Large intestine (tissue), 3 donors: ENCODE measurements around the gene LAMC3. TPM values are rescaled to one million over a fixed set of nuclear protein-coding genes. Genes with fewer than 3 reads are reported as not detected.

ENCODE experiments used
- DNase-seq, 2 donors: peaks; one replicate each; pipeline versions ENCODE4 v3.0.0 to v3.0.0-alpha.2; 2013
- H3K27ac ChIP-seq: one replicate; pipeline ENCODE4 v1.5.1; 2013; ENCODE audit warnings: low read length
- H3K27me3 ChIP-seq: 2 replicates; pipeline ENCODE4 v1.6.1; 2013; ENCODE audit warnings: low read length; ENCODE audit not compliant: control insufficient read depth, insufficient read depth
- H3K36me3 ChIP-seq: 2 replicates; pipeline ENCODE4 v1.6.1; 2013; ENCODE audit warnings: low read length; ENCODE audit not compliant: control insufficient read depth, insufficient read depth
- H3K4me1 ChIP-seq: one replicate; pipeline ENCODE4 v1.6.1; 2013; ENCODE audit warnings: low read length; ENCODE audit not compliant: control insufficient read depth, insufficient read depth
- H3K4me3 ChIP-seq: one replicate; pipeline ENCODE4 v1.5.1; 2013; ENCODE audit warnings: low read length
- H3K9me3 ChIP-seq: one replicate; pipeline ENCODE4 v1.6.1; 2013; ENCODE audit warnings: mild to moderate bottlenecking, low read depth, low read length, moderate library complexity; ENCODE audit not compliant: control insufficient read depth
- WGBS: methylation state at CpG from one replicate; pipeline ENCODE4 v1.1.5; 2013; ENCODE audit warnings: low lambda C conversion rate; ENCODE audit not compliant: insufficient coverage; 5-methylcytosine and 5-hydroxymethylcytosine counted together
- polyA plus RNA-seq: library from polyadenylated mRNA; unstranded; fragments of 120-200 nt; gene quantifications from one replicate; pipeline ENCODE4 v1.2.1, GENCODE V29; 2013

The LAMC3 gene
- polyA plus RNA-seq, 1 donor: 0.66 TPM

DNA sequence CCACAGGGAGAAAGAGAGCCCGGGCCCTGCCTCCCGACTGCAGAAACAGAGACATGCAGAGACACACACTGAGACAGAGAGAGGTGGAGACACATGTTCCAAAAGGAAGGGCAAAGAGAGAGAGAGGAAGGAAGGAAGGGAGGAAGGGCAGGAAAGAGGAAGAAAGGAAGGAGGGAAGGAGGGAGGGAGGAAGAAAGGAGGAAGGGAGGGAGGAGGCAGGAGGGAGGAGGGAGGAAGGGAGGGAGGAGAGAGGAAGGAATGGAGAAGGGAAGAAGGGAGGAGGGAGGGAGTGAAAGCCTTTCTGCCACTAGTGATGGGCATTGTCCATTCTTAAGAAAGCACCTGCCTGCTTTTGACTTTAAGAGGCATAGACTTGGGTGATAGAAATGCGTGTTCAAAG is 38.1 kb upstream of the LAMC3 start:
- Histone ChIP-seq H3K4me1 (no peaks in the 10 kb centered on the region), H3K36me3 (no peaks in the 10 kb centered on the region), H3K9me3 (no peaks in the 10 kb centered on the region), H3K27me3 (peaks cover 21% of the 10 kb centered on the region), H3K4me3 (no peak overlapping the region), H3K27ac (no peak overlapping the region)
- no CpG with 5 or more reads among the region's 3 CpGs for WGBS
- no peak for DNase-seq

DNA sequence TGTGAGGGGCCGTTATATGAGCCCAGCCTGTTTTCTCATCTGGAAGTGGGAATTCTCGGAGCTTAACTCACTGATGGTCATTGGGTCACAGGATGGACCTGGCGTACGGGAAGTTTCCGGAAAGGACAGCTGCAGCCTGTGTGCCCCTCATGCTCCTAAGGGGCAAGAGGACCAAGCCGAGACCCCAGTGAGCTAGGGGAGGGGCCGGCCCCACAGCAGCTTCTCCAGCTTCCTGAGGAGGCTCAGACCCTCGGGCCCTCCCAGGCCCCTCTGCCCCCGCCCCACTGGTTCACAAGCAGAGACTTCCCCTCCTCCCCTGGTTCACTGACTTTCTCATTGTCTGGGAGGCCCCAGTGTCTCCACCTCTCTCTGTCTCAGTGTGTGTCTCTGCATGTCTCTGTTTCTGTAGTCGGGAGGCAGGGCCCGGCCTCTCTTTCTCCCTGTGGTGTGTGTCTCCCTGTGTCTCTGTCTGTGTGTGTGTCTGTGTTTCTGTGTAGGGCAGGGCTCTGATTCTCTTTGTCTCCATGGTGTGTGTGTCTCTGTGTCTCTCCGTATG is 37.6 kb upstream of the LAMC3 start:
- H3K27ac ChIP-seq: no peak overlapping the region
- no peaks in the 10 kb centered on the region for H3K36me3 ChIP-seq
- peaks cover 21% of the 10 kb centered on the region for H3K27me3 ChIP-seq
- no peaks in the 10 kb centered on the region for H3K9me3 ChIP-seq
- H3K4me1 ChIP-seq: no peaks in the 10 kb centered on the region
- WGBS: no CpG with 5 or more reads among the region's 12 CpGs
- H3K4me3 ChIP-seq: no peak overlapping the region
- DNase-seq: no peak

DNA sequence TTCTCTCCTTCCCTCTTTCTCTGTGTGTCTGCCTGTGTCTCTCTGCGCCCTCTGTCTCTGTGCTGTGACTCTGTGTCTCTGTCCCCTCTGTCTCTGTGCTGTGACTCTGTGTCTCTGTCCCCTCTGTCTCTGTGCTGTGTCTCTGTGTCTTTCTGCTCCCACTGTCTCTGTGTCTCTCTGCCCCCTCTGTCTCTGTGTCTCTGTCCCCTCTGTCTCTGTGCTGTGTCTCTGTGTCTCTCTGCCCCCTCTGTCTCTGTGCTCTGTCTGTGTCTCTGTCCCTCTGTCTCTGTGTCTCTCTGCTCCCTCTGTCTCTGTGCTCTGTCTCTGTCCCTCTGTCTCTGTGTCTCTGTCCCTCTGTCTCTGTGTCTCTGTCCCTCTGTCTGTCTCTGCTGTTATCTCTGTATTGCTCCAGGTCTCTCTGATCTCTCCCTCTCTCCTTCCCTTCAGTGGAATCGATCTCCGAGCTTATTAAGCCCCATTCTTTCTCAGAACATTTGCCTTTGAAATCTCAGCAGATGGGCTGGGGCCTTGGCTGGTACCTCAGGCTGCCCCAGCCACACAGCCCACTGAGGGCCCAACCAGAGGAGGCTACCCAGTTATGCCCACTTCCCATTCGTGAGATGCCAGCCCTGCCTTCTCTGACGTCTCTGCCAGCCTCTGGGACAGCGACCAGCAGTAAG is 36.6 kb upstream of the LAMC3 start:
- Histone ChIP-seq H3K4me3 (no peak overlapping the region), H3K9me3 (no peaks in the 10 kb centered on the region), H3K27ac (no peak overlapping the region), H3K4me1 (no peaks in the 10 kb centered on the region), H3K36me3 (no peaks in the 10 kb centered on the region), H3K27me3 (peaks cover 22% of the 10 kb centered on the region)
- no peak for DNase-seq
- 90% methylated on average over 1 of the region's 6 CpGs for WGBS

DNA sequence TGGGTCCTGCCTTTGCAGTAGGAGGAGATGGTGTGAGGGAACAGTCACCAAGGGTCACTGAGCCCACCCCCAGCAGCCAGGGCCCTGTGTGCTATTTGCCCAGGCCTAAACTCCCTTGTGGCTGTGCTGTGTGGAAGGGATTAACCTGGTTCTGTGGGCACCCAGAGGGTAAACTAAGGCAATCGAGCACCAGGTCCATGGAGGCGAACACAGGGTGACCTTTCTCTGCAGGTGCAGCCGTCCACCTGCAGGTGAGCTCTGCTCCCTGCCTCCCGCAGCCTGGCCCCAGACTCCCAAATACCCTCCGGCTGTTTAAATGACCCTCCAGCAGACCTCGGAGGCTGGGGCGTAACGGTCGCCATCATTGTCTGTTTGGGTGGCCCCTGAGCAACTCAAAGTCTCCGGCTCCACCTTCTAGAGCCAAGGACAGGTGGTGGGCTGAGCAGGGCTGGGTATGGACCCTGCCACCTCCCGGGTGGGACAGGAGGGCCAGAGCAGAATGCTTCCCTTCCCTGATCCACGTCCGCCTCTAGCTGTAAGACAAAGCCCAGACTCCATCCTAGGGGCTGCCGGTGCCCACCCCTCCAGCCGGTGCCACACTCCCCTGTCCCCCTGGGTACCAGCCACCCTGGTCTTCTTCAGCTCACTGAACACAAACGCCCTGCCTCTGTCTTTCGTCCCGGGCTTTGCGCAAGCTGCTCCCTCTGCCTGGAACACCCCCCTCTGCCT is 35.9 kb upstream of the LAMC3 start:
- Histone ChIP-seq H3K27me3 (peaks cover 26% of the 10 kb centered on the region), H3K4me3 (no peak overlapping the region), H3K27ac (no peak overlapping the region), H3K9me3 (no peaks in the 10 kb centered on the region), H3K4me1 (no peaks in the 10 kb centered on the region), H3K36me3 (no peaks in the 10 kb centered on the region)
- WGBS: no CpG with 5 or more reads among the region's 19 CpGs
- no peak for DNase-seq

DNA sequence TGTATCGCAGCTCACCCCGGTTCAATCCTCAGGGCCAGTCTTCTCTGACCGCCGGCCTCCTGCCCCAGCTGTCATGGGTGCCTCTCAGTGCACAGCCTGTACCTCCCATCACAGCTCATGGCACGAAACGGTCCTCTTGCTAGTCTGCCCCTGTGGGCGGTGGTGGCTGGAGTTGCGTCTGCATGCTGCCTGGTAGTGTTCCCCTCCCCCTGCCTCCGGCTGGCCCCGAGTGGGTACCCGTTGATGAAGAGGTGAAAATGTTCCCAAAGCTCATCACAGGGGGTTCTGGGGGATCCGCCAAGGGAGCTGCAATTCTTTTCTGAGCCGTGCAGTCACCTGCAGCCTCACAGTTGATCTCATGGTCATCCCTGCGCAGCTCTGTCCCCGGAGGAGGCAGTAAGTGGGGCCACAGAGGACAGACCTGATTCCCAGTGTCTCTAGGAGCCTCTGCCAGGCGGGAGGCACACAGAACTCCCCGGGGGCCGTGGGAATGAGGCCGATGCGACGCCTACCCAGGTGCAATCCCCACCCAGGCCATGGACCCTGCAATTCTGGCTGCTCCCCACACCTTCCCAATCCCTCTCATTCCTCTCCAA is 35.2 kb upstream of the LAMC3 start:
- no peak overlapping the region for H3K27ac ChIP-seq
- WGBS: no CpG with 5 or more reads among the region's 21 CpGs
- H3K27me3 ChIP-seq: peaks cover 26% of the 10 kb centered on the region
- H3K4me1 ChIP-seq: no peaks in the 10 kb centered on the region
- no peak overlapping the region for H3K4me3 ChIP-seq
- no peak for DNase-seq
- H3K9me3 ChIP-seq: no peaks in the 10 kb centered on the region
- no peaks in the 10 kb centered on the region for H3K36me3 ChIP-seq

DNA sequence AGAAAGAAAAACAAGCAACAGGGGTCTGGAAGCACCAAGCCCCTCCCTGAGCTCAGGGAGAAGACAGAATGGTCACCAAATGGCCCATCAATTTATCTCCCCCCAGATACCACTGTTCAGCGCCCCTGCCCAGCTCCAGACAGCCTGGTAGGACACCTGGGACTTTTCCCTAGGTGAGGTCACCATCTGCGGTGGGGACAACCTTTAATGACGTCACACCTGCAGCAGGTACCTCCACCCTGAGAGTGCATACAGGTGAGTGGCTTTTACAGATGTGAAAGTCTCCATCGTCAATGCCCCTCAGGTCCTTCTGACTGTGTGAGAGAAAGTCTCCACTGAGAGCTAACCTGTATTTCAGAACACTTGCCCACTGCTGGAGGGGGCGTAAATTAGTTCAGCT is 34.3 kb upstream of the LAMC3 start:
- no peak for DNase-seq
- Histone ChIP-seq H3K27me3 (peaks cover 26% of the 10 kb centered on the region), H3K27ac (no peak overlapping the region), H3K4me3 (no peak overlapping the region), H3K36me3 (no peaks in the 10 kb centered on the region), H3K9me3 (no peaks in the 10 kb centered on the region), H3K4me1 (no peaks in the 10 kb centered on the region)
- WGBS: 100% methylated on average over 1 of the region's 5 CpGs

DNA sequence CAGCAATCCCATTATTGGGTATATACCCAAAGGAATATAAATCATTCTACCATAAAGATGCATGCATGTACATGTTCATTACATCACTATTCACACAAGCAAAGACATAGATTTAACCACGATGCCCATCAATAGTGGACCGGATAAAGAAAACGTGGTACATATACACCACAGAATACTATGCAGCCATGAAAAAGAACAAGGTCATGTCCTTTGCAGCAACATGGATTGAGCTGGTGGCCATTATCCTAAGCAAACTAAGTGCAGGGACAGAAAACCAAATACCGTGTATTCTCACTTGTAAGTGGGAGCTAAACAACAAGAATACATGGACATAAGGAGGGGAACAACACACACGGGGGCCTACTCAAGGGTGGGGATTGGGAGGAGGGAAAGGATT is 33.8 kb upstream of the LAMC3 start:
- WGBS: no CpG with 5 or more reads among the region's 5 CpGs
- no peak for DNase-seq
- no peaks in the 10 kb centered on the region for H3K36me3 ChIP-seq
- no peaks in the 10 kb centered on the region for H3K9me3 ChIP-seq
- no peaks in the 10 kb centered on the region for H3K4me1 ChIP-seq
- no peak overlapping the region for H3K27ac ChIP-seq
- peaks cover 26% of the 10 kb centered on the region for H3K27me3 ChIP-seq
- H3K4me3 ChIP-seq: no peak overlapping the region

DNA sequence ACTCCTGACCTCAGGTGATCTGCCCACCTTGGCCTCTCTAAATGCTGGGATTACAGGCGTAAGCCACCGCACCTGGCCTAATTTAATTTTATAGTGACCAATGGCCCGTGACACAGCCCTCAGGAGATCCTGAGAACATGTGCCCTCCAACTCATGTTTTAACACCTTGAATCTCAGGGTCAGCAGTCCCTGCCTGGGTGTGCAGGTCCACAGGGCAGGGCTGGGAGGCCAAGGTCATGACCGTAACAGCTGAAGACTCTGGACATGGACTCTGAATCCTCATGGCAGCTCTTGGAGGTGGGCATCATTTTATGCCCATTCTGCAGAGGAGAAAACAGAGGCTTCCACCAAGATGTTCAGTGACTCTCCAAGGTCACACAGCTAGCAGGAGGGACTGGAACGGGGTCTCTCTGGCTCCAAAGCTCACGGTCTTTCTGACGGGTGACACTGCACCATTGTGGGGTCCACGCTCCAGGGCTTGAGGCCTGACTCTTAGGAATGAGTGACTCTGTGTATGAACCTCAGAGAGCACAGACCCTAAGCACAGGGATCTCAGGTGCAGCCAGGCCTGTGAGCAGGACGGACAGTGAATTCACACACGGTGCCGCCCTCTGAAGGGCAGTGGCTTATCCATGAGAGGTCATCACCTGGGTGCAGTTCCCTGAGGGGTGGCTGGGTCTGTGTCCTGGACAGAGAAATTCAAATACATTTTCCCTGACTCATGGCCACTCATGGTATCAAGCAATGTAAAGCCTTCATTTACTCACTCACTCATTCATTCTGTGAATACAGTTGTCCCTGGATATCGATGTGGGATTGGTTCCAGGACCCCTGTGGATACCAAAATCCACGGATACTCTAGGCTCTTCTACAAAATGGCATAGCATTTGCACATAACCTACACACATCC is 32.8 kb upstream of the LAMC3 start:
- H3K4me1 ChIP-seq: no peaks in the 10 kb centered on the region
- no peaks in the 10 kb centered on the region for H3K9me3 ChIP-seq
- no CpG with 5 or more reads among the region's 13 CpGs for WGBS
- no peak for DNase-seq
- H3K4me3 ChIP-seq: no peak overlapping the region
- H3K27me3 ChIP-seq: peaks cover 26% of the 10 kb centered on the region
- no peak overlapping the region for H3K27ac ChIP-seq
- no peaks in the 10 kb centered on the region for H3K36me3 ChIP-seq

DNA sequence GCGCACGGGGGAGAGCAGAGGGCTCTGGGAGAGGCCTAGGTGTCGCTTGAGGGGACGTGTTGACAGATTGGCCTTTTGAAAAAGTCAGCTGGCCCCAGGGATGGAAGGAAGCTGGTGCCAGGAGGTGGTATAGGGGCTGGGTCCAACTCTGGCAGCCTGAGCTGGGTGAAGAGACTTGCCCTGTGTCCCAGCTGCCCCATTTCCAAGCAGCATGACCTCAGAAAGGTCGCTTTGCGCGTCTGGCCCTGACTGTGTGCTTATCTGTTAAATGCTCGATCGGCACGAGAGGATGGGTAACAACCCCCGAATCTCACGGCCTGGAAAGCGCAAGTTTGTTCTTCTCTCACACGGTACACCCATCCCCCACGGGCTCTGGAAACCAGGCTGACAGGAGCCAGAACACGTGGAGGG is 31.2 kb upstream of the LAMC3 start:
- no peak for DNase-seq
- no peaks in the 10 kb centered on the region for H3K36me3 ChIP-seq
- H3K4me3 ChIP-seq: no peak overlapping the region
- WGBS: no CpG with 5 or more reads among the region's 16 CpGs
- H3K27me3 ChIP-seq: peaks cover 23% of the 10 kb centered on the region
- no peak overlapping the region for H3K27ac ChIP-seq
- H3K9me3 ChIP-seq: no peaks in the 10 kb centered on the region
- no peaks in the 10 kb centered on the region for H3K4me1 ChIP-seq
